GM23338 (cell line): Measurements from ENCODE around the gene BAIAP2.

Source experiments
- CREB1 ChIP-seq: fragments of 250-450 bp; sonication (Bioruptor Pico); IDR thresholded peaks from 2 replicates; pipeline ENCODE4 v1.5.0; 2020; ENCODE audit warnings: low read depth, mild to moderate bottlenecking, moderate library complexity
- CTCF ChIP-seq, 2 experiments: fragments of 200-600 bp in 1 of 2; sonication (generic) in 1 of 2; conservative IDR thresholded peaks; 2 replicates each; pipeline versions ENCODE4 v1.5.1 to v1.6.1; 2016 to 2017; ENCODE audit warnings: antibody characterized with exemption in 2 of 2, low read depth in 2 of 2, mild to moderate bottlenecking in 2 of 2, moderate library complexity in 1 of 2
- ETS1 ChIP-seq: IDR thresholded peaks from 2 replicates; pipeline ENCODE4 v1.6.1; 2016; ENCODE audit warnings: antibody characterized with exemption
- EZH2 ChIP-seq: fragments of 200-600 bp; sonication (generic); IDR thresholded peaks from one replicate; pipeline ENCODE4 v1.8.0; 2017; ENCODE audit warnings: antibody characterized with exemption, mild to moderate bottlenecking, low read depth; ENCODE audit not compliant: unreplicated experiment
- EZH2phosphoT487 ChIP-seq: fragments of 200-600 bp; sonication (generic); IDR thresholded peaks from one replicate; pipeline ENCODE4 v1.8.1; 2018; ENCODE audit warnings: antibody characterized with exemption; ENCODE audit not compliant: unreplicated experiment
- JUNB ChIP-seq: IDR thresholded peaks from one replicate; pipeline ENCODE4 v1.6.1; 2016; ENCODE audit warnings: antibody characterized with exemption; ENCODE audit not compliant: unreplicated experiment
- NANOG ChIP-seq: IDR thresholded peaks from 2 replicates; pipeline ENCODE4 v1.6.1; 2016; ENCODE audit warnings: antibody characterized with exemption, borderline replicate concordance
- POLR2AphosphoS5 ChIP-seq: IDR thresholded peaks from 2 replicates; pipeline ENCODE4 v1.6.1; 2016; ENCODE audit warnings: antibody characterized with exemption, low read depth
- ZNF331 ChIP-seq: fragments of 250-450 bp; sonication (Bioruptor Pico); IDR thresholded peaks from 2 replicates; pipeline ENCODE4 v1.5.0; 2020; ENCODE audit warnings: low read depth, mild to moderate bottlenecking, moderate library complexity
- TF ChIP-seq, protein P1 (sequence below): IDR thresholded peaks from one replicate; pipeline ENCODE4 v1.6.1; 2018; ENCODE audit warnings: antibody characterized with exemption; ENCODE audit not compliant: unreplicated experiment

- TF ChIP-seq EZH2phosphoT487 (no peak), CTCF (conservative IDR thresholded peaks at IDR 0.05; ENCODE audit: low read depth in 2 of 2) (no peak), POLR2AphosphoS5 (no peak), EZH2 (no peak), CREB1 (CRISPR knock-in tag) (no peak), NANOG (no peak), JUNB (no peak), ZNF331 (CRISPR knock-in tag) (no peak), ETS1 (no peak)
- TF ChIP-seq, protein P1, sequence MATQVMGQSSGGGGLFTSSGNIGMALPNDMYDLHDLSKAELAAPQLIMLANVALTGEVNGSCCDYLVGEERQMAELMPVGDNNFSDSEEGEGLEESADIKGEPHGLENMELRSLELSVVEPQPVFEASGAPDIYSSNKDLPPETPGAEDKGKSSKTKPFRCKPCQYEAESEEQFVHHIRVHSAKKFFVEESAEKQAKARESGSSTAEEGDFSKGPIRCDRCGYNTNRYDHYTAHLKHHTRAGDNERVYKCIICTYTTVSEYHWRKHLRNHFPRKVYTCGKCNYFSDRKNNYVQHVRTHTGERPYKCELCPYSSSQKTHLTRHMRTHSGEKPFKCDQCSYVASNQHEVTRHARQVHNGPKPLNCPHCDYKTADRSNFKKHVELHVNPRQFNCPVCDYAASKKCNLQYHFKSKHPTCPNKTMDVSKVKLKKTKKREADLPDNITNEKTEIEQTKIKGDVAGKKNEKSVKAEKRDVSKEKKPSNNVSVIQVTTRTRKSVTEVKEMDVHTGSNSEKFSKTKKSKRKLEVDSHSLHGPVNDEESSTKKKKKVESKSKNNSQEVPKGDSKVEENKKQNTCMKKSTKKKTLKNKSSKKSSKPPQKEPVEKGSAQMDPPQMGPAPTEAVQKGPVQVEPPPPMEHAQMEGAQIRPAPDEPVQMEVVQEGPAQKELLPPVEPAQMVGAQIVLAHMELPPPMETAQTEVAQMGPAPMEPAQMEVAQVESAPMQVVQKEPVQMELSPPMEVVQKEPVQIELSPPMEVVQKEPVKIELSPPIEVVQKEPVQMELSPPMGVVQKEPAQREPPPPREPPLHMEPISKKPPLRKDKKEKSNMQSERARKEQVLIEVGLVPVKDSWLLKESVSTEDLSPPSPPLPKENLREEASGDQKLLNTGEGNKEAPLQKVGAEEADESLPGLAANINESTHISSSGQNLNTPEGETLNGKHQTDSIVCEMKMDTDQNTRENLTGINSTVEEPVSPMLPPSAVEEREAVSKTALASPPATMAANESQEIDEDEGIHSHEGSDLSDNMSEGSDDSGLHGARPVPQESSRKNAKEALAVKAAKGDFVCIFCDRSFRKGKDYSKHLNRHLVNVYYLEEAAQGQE, result no peak
These were observed 128.2 kb downstream of the BAIAP2 start for GRCh38 chr17:81163051-81163695.
